ENCODE measurements around the gene ARMH2. TPM values are rescaled to one million over a fixed set of nuclear protein-coding genes. Genes with fewer than 3 reads are reported as not detected.

Gene ARMH2
- total and polyA plus RNA-seq, 9 of the 15 experiments (the other 6 are each of a cell fraction or from before 2014, with no cell fraction given) = not detected

- TF ChIP-seq, protein P1, sequence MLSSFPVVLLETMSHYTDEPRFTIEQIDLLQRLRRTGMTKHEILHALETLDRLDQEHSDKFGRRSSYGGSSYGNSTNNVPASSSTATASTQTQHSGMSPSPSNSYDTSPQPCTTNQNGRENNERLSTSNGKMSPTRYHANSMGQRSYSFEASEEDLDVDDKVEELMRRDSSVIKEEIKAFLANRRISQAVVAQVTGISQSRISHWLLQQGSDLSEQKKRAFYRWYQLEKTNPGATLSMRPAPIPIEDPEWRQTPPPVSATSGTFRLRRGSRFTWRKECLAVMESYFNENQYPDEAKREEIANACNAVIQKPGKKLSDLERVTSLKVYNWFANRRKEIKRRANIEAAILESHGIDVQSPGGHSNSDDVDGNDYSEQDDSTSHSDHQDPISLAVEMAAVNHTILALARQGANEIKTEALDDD (IDR thresholded peaks at IDR 0.05) = no peak; the same call in 1 of the 2 replicates
- TF ChIP-seq FOXP1 (CRISPR knock-in tag; IDR thresholded peaks at IDR 0.05) (peak; percentile 90), PTRF (tag; IDR thresholded peaks at IDR 0.05) (no peak), CBX3 (IDR thresholded peaks at IDR 0.05; ENCODE audit: borderline replicate concordance in 1 of 2, low read length in 2 of 2) (peak in 1 of 2 experiments; percentile 2; a peak in 1 of 3 replicates), ZNF551 (CRISPR knock-in tag; IDR thresholded peaks at IDR 0.05) (no peak), GMEB1 (CRISPR knock-in tag; IDR thresholded peaks at IDR 0.05) (no peak; the same call in 1 of the 2 replicates), THAP7 (CRISPR knock-in tag; IDR thresholded peaks at IDR 0.05) (no peak), CREB1 (IDR thresholded peaks at IDR 0.05) (no peak; the same call in none of the 2 replicates), CREB1 (CRISPR knock-in tag; IDR thresholded peaks at IDR 0.05) (peak; percentile 78), SETDB1 (IDR thresholded peaks at IDR 0.05; ENCODE audit: low read length) (no peak), DPF2 (IDR thresholded peaks at IDR 0.05) (0 out of 2 replicates have a peak, but pooled peaks have one; percentile 70), TAL1 (IDR thresholded peaks at IDR 0.05) (no peak), CHCHD3 (CRISPR knock-in tag; IDR thresholded peaks at IDR 0.05) (no peak), PHF8 (IDR thresholded peaks at IDR 0.05; ENCODE audit: borderline replicate concordance, low read length) (peak; percentile 95; the same call in 1 of the 2 replicates), STAT5B (CRISPR knock-in tag; IDR thresholded peaks at IDR 0.05) (no peak), SIN3A (IDR thresholded peaks at IDR 0.05; ENCODE audit: borderline replicate concordance in 2 of 2, control insufficient read depth in 1 of 2, low read depth in 2 of 2, low read length in 2 of 2) (peak; percentile 73 to 83; a peak in 3 of 4 replicates), ZNF707 (CRISPR knock-in tag; conservative IDR thresholded peaks at IDR 0.05) (no peak), NEUROD1 (IDR thresholded peaks at IDR 0.05; ENCODE audit: borderline replicate concordance, low read depth, low read length, partially characterized antibody) (peak; percentile 31), ZNF263 (CRISPR knock-in tag; IDR thresholded peaks at IDR 0.05; ENCODE audit: borderline replicate concordance) (0 out of 2 replicates have a peak, but pooled peaks have one; percentile 26), TEAD1 (CRISPR knock-in tag; IDR thresholded peaks at IDR 0.05) (peak; percentile 9 to 63; a peak in 1 of 4 replicates), XRCC5 (IDR thresholded peaks at IDR 0.05; ENCODE audit: low read depth, low read length) (peak; percentile 36; the same call in 1 of the 2 replicates)
- TF ChIP-seq, protein P2, sequence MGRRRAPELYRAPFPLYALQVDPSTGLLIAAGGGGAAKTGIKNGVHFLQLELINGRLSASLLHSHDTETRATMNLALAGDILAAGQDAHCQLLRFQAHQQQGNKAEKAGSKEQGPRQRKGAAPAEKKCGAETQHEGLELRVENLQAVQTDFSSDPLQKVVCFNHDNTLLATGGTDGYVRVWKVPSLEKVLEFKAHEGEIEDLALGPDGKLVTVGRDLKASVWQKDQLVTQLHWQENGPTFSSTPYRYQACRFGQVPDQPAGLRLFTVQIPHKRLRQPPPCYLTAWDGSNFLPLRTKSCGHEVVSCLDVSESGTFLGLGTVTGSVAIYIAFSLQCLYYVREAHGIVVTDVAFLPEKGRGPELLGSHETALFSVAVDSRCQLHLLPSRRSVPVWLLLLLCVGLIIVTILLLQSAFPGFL (CRISPR knock-in tag; IDR thresholded peaks at IDR 0.05) = no peak
Observed at GRCh38 chr6:24774696-24775519, 23.8 kb downstream of the ARMH2 start, which contains the start of gene GMNN (continued).

Measured in K562 (cell line).